Neural progenitor cell (in vitro differentiated cells): Measurements from ENCODE around the gene ACSL4. TPM values are rescaled to one million over a fixed set of nuclear protein-coding genes. Genes with fewer than 3 reads are reported as not detected.

Experiments
- DNase-seq: peaks from one replicate; pipeline ENCODE4 v3.0.0-alpha.2; 2016; ENCODE audit warnings: low spot score
- H2AFZ ChIP-seq: fragments of 200-600 bp; sonication (generic); replicated peaks from 2 replicates; pipeline ENCODE4 v1.6.1; 2016; ENCODE audit warnings: antibody characterized with exemption
- H3F3A ChIP-seq: fragments of 200-600 bp; sonication (generic); 2 replicates; pipeline ENCODE4 v1.6.1; 2016; ENCODE audit warnings: antibody characterized with exemption, low read depth
- H3K27ac ChIP-seq: fragments of 200-600 bp; sonication (generic); 2 replicates; pipeline ENCODE4 v1.5.1; 2016; ENCODE audit warnings: mild to moderate bottlenecking
- H3K27me3 ChIP-seq: fragments of 200-600 bp; sonication (generic); 2 replicates; pipeline ENCODE4 v1.6.1; 2016; ENCODE audit warnings: mild to moderate bottlenecking, moderate library complexity
- H3K36me3 ChIP-seq: fragments of 200-600 bp; sonication (generic); 2 replicates; pipeline ENCODE4 v1.5.1; 2016
- H3K4me1 ChIP-seq: fragments of 200-600 bp; sonication (generic); 2 replicates; pipeline ENCODE4 v1.6.1; 2016; ENCODE audit warnings: mixed run types
- H3K4me2 ChIP-seq: fragments of 200-600 bp; sonication (generic); 2 replicates; pipeline ENCODE4 v1.6.1; 2016
- H3K4me3 ChIP-seq: fragments of 200-600 bp; sonication (generic); 2 replicates; pipeline ENCODE4 v1.5.1; 2016
- H3K79me2 ChIP-seq: fragments of 200-600 bp; sonication (generic); 2 replicates; pipeline ENCODE4 v1.6.1; 2016; ENCODE audit warnings: low read depth
- H3K9ac ChIP-seq: fragments of 200-600 bp; sonication (generic); 2 replicates; pipeline ENCODE4 v1.6.1; 2016
- H3K9me3 ChIP-seq: fragments of 200-600 bp; sonication (generic); 2 replicates; pipeline ENCODE4 v1.5.1; 2016; ENCODE audit warnings: low read depth
- H4K20me1 ChIP-seq: fragments of 200-600 bp; sonication (generic); 2 replicates; pipeline ENCODE4 v1.6.1; 2016; ENCODE audit warnings: low read depth
- H3K27ac Mint-ChIP-seq: 3 replicates; pipeline ENCODE4 v1.8.0; 2021; ENCODE audit warnings: mixed read lengths
- H3K27me3 Mint-ChIP-seq: 2 replicates; pipeline ENCODE4 v1.8.0; 2022; ENCODE audit warnings: low read depth, mild to moderate bottlenecking, inconsistent platforms, moderate library complexity, mixed read lengths; ENCODE audit not compliant: insufficient read depth
- H3K36me3 Mint-ChIP-seq: 3 replicates; pipeline ENCODE4 v1.8.0; 2021; ENCODE audit warnings: mixed read lengths
- H3K4me1 Mint-ChIP-seq: 3 replicates; pipeline ENCODE4 v1.8.0; 2021; ENCODE audit warnings: mixed read lengths
- H3K4me3 Mint-ChIP-seq: 3 replicates; pipeline ENCODE4 v1.8.0; 2021; ENCODE audit warnings: mild to moderate bottlenecking, moderate library complexity, mixed read lengths
- H3K9me3 Mint-ChIP-seq: 3 replicates; pipeline ENCODE4 v1.8.0; 2020; ENCODE audit warnings: mixed read lengths
- CTCF ChIP-seq: fragments of 200-600 bp; sonication (generic); IDR thresholded peaks from 2 replicates; pipeline ENCODE4 v1.5.1; 2017; ENCODE audit warnings: antibody characterized with exemption, mild to moderate bottlenecking
- EZH2 ChIP-seq: fragments of 200-600 bp; sonication (generic); IDR thresholded peaks from 2 replicates; pipeline ENCODE4 v1.6.1; 2017; ENCODE audit warnings: antibody characterized with exemption, mild to moderate bottlenecking, moderate library complexity
- EZH2phosphoT487 ChIP-seq: fragments of 200-600 bp; sonication (generic); IDR thresholded peaks from 2 replicates; pipeline ENCODE4 v1.6.1; 2017; ENCODE audit warnings: antibody characterized with exemption
- total RNA-seq: library from RNA; depleted of rRNA; stranded (reverse); fragments of >200 nt; gene quantifications from 2 replicates; pipeline ENCODE4 v1.2.3, GENCODE V29; 2015; ENCODE audit warnings: low replicate concordance

ACSL4 gene
- total RNA-seq, 1 donor from 2014 or later = 87.3 TPM

GRCh38 chrX:109773374-109773773 is 40.3 kb upstream of the ACSL4 start:
- Histone ChIP-seq H3K36me3 (no peaks in the 10 kb centered on the region), H3K27me3 (no peaks in the 10 kb centered on the region), H4K20me1 (no peaks in the 10 kb centered on the region), H3K9me3 (peaks cover 4% of the 10 kb centered on the region), H3F3A (no peaks in the 10 kb centered on the region), H3K4me3 (no peak overlapping the region), H3K79me2 (no peaks in the 10 kb centered on the region), H3K27ac (no peak overlapping the region), H3K9ac (no peak overlapping the region), H2AFZ (no peak overlapping the region), H3K4me2 (no peak overlapping the region), H3K4me1 (no peaks in the 10 kb centered on the region)
- Mint-ChIP-seq H3K9me3 (peaks cover 11% of the 10 kb centered on the region), H3K36me3 (no peaks in the 10 kb centered on the region), H3K27me3 (peaks cover 2% of the 10 kb centered on the region), H3K27ac (no peak overlapping the region), H3K4me3 (no peak overlapping the region), H3K4me1 (peaks cover 14% of the 10 kb centered on the region)
- TF ChIP-seq CTCF (no peak), EZH2 (no peak), EZH2phosphoT487 (no peak)
- no peak for DNase-seq

GRCh38 chrX:109770780-109771179 is 37.7 kb upstream of the ACSL4 start:
- H3K4me3 ChIP-seq = no peak overlapping the region
- H3K36me3 ChIP-seq = no peaks in the 10 kb centered on the region
- no peaks in the 10 kb centered on the region for H3K27me3 ChIP-seq
- no peak overlapping the region for H3K27ac ChIP-seq
- no peak overlapping the region for H2AFZ ChIP-seq
- peaks cover 4% of the 10 kb centered on the region for H3K9me3 ChIP-seq
- H3K4me1 ChIP-seq = no peaks in the 10 kb centered on the region
- peaks cover 14% of the 10 kb centered on the region for H3K4me1 Mint-ChIP-seq
- no peak overlapping the region for H3K9ac ChIP-seq
- no peaks in the 10 kb centered on the region for H3K79me2 ChIP-seq
- H3K27ac Mint-ChIP-seq = no peak overlapping the region
- DNase-seq = no peak
- no peak overlapping the region for H3K4me2 ChIP-seq
- H3K9me3 Mint-ChIP-seq = peaks cover 19% of the 10 kb centered on the region
- no peaks in the 10 kb centered on the region for H3F3A ChIP-seq
- TF ChIP-seq CTCF (no peak), EZH2phosphoT487 (no peak), EZH2 (no peak)
- H4K20me1 ChIP-seq = no peaks in the 10 kb centered on the region
- H3K4me3 Mint-ChIP-seq = no peak overlapping the region
- H3K27me3 Mint-ChIP-seq = no peaks in the 10 kb centered on the region
- no peaks in the 10 kb centered on the region for H3K36me3 Mint-ChIP-seq

DNA sequence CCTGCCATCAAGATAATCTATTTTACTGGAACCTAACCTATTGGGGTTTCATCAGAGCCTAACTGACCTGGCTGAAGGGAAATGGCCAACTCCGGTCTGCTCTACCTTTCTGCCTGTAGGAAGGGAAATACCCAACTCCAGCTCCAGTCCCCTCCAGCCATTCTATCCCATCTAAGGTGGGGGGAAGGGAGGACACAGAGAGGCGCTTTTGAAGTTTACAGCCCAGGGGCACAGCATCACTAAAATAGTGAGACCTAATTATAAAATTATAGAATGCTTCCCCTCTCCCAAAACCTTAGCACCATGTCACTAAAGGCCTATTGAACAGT is 27.8 kb upstream of the ACSL4 start:
- Mint-ChIP-seq H3K27ac (no peak overlapping the region), H3K4me1 (peaks cover 13% of the 10 kb centered on the region), H3K9me3 (peaks cover 13% of the 10 kb centered on the region), H3K36me3 (no peaks in the 10 kb centered on the region), H3K4me3 (no peak overlapping the region), H3K27me3 (peaks cover 2% of the 10 kb centered on the region)
- Histone ChIP-seq H3F3A (no peaks in the 10 kb centered on the region), H3K4me3 (no peak overlapping the region), H3K79me2 (no peaks in the 10 kb centered on the region), H3K4me1 (no peaks in the 10 kb centered on the region), H3K9ac (no peak overlapping the region), H3K36me3 (no peaks in the 10 kb centered on the region), H3K9me3 (no peaks in the 10 kb centered on the region), H3K27ac (no peak overlapping the region), H3K4me2 (no peak overlapping the region), H2AFZ (peak overlapping the region; percentile 14), H4K20me1 (no peaks in the 10 kb centered on the region), H3K27me3 (no peaks in the 10 kb centered on the region)
- no peak for TF ChIP-seq CTCF
- TF ChIP-seq EZH2 = no peak
- TF ChIP-seq EZH2phosphoT487 = no peak
- no peak for DNase-seq
